Neuronal stem cell (in vitro differentiated cells): ENCODE results near the gene SORBS2.
A peak's percentile ranks its signal among the peaks of the same experiment; 100 is the strongest.
"Not testable (repeated sequence)": the region's sequence is repeated elsewhere in the genome, so short reads cannot be mapped to it uniquely, and the experiment has no call there.

Source experiments
- DNase-seq: peaks from one replicate; pipeline ENCODE4 v3.0.0-alpha.2; 2013; ENCODE audit warnings: low spot score
- H2AFZ ChIP-seq: one replicate; pipeline ENCODE4 v1.6.1; 2013; ENCODE audit warnings: mild to moderate bottlenecking, low read length, inconsistent platforms
- H2AK5ac ChIP-seq: 2 replicates; pipeline ENCODE4 v1.6.1; 2013; ENCODE audit warnings: low read depth, mild to moderate bottlenecking, inconsistent platforms, low read length, moderate library complexity, mixed read lengths
- H2BK120ac ChIP-seq: 2 replicates; pipeline ENCODE4 v1.6.1; 2013; ENCODE audit warnings: low read depth, mild to moderate bottlenecking, inconsistent platforms, low read length, moderate library complexity, mixed read lengths
- H2BK12ac ChIP-seq: one replicate; pipeline ENCODE4 v1.6.1; 2013; ENCODE audit warnings: low read length, inconsistent platforms
- H2BK15ac ChIP-seq: 2 replicates; pipeline ENCODE4 v1.6.1; 2013; ENCODE audit warnings: mild to moderate bottlenecking, low read length, inconsistent platforms, mixed read lengths
- H2BK5ac ChIP-seq: one replicate; pipeline ENCODE4 v1.6.1; 2013; ENCODE audit warnings: inconsistent platforms, mild to moderate bottlenecking, low read length, moderate library complexity
- H3K14ac ChIP-seq: one replicate; pipeline ENCODE4 v1.6.1; 2013; ENCODE audit warnings: low read length, inconsistent platforms
- H3K18ac ChIP-seq: 2 replicates; pipeline ENCODE4 v1.6.1; 2013; ENCODE audit warnings: low read length, inconsistent platforms
- H3K23ac ChIP-seq: 2 replicates; pipeline ENCODE4 v1.6.1; 2013; ENCODE audit warnings: low read depth, mild to moderate bottlenecking, mixed read lengths, low read length, inconsistent platforms; ENCODE audit not compliant: poor library complexity
- H3K27ac ChIP-seq: replicated peaks from 3 replicates; pipeline ENCODE4 v1.5.1; 2013; ENCODE audit warnings: low read length, inconsistent platforms
- H3K27me3 ChIP-seq, 3 experiments: 2 replicates each; pipeline ENCODE4 v1.6.1; 2013; ENCODE audit warnings: low read length in 3 of 3, mild to moderate bottlenecking in 2 of 3, inconsistent platforms in 1 of 3, low read depth in 1 of 3, mixed read lengths in 1 of 3, moderate library complexity in 1 of 3; ENCODE audit not compliant: control insufficient read depth in 3 of 3, insufficient read depth in 3 of 3
- H3K36me3 ChIP-seq, 2 donors: replicated peaks in 1 of 2; 2 replicates each; pipeline ENCODE4 v1.6.1; 2013; ENCODE audit warnings: low read length in 2 of 2; ENCODE audit not compliant: control insufficient read depth in 2 of 2, insufficient read depth in 2 of 2
- H3K4ac ChIP-seq: 2 replicates; pipeline ENCODE4 v1.6.1; 2013; ENCODE audit warnings: inconsistent platforms, mild to moderate bottlenecking, low read length, moderate library complexity
- H3K4me1 ChIP-seq, 2 donors: 1 replicate in 1 of 2; 2 replicates in 1 of 2; pipeline ENCODE4 v1.6.1; 2013; ENCODE audit warnings: low read length in 2 of 2, low read depth in 1 of 2; ENCODE audit not compliant: control insufficient read depth in 2 of 2, insufficient read depth in 1 of 2
- H3K4me2 ChIP-seq: one replicate; pipeline ENCODE4 v1.6.1; 2013; ENCODE audit warnings: mild to moderate bottlenecking, low read length, inconsistent platforms; ENCODE audit not compliant: insufficient read depth, poor library complexity, severe bottlenecking
- H3K4me3 ChIP-seq, 2 donors: 2 replicates each; pipeline ENCODE4 v1.5.1; 2013; ENCODE audit warnings: low read length in 2 of 2, mild to moderate bottlenecking in 2 of 2, inconsistent platforms in 1 of 2, moderate library complexity in 1 of 2
- H3K79me1 ChIP-seq: one replicate; pipeline ENCODE4 v1.6.1; 2013; ENCODE audit warnings: low read depth, mild to moderate bottlenecking, inconsistent platforms, low read length, moderate library complexity
- H3K9ac ChIP-seq: one replicate; pipeline ENCODE4 v1.6.1; 2013; ENCODE audit warnings: mild to moderate bottlenecking, low read depth, low read length, inconsistent platforms; ENCODE audit not compliant: poor library complexity
- H3K9me3 ChIP-seq, 2 donors: replicated peaks in 1 of 2; 2 replicates each; pipeline versions ENCODE3 to v1.6.1; 2013; ENCODE audit warnings: low read length in 2 of 2, mild to moderate bottlenecking in 2 of 2, inconsistent platforms in 1 of 2, low read depth in 1 of 2, mixed read lengths in 1 of 2, moderate library complexity in 1 of 2; ENCODE audit not compliant: control insufficient read depth in 2 of 2, insufficient read depth in 1 of 2
- H4K8ac ChIP-seq: one replicate; pipeline ENCODE4 v1.6.1; 2013; ENCODE audit warnings: low read depth, mild to moderate bottlenecking, inconsistent platforms, low read length, moderate library complexity
- H4K91ac ChIP-seq: one replicate; pipeline ENCODE4 v1.6.1; 2013; ENCODE audit warnings: low read length, low read depth, mild to moderate bottlenecking, inconsistent platforms; ENCODE audit not compliant: poor library complexity
- WGBS, 2 donors: extraction: QIAGEN DNeasy Blood & Tissue Kit; methylation state at CpG; one replicate each; pipeline ENCODE4 v1.1.7; 2013; ENCODE audit warnings: missing lambda C conversion rate in 2 of 2, mixed read lengths in 1 of 2; ENCODE audit not compliant: insufficient read length in 2 of 2, insufficient replicate concordance in 1 of 2; ENCODE audit errors: extremely low coverage in 2 of 2; 5-methylcytosine and 5-hydroxymethylcytosine counted together

Gene SORBS2

GRCh38 chr4:185559251-185559914 lies 252.6 kb downstream of the SORBS2 start:
- not testable (repeated sequence) for H3K23ac ChIP-seq, H3K9me3 ChIP-seq, H2AK5ac ChIP-seq, H2BK15ac ChIP-seq, H3K14ac ChIP-seq, H2BK12ac ChIP-seq, H3K79me1 ChIP-seq, H3K27me3 ChIP-seq, H3K9ac ChIP-seq, H3K4me2 ChIP-seq, H3K4me3 ChIP-seq, H3K18ac ChIP-seq, H3K4ac ChIP-seq, H2BK120ac ChIP-seq, H4K8ac ChIP-seq, H2BK5ac ChIP-seq, H4K91ac ChIP-seq, H3K36me3 ChIP-seq, H3K4me1 ChIP-seq, DNase-seq, H3K27ac ChIP-seq
- H2AFZ ChIP-seq: peak overlapping the region; percentile 36
- WGBS, 2 donors: no CpG with 5 or more reads among the region's 8 CpGs

- no peak overlapping the region for H3K14ac ChIP-seq
- no peak overlapping the region for H2BK15ac ChIP-seq
- peaks cover under 1 to 2% of the 10 kb centered on the region in 2 donors for H3K4me1 ChIP-seq
- H3K9ac ChIP-seq: no peak overlapping the region
- no peak overlapping the region for H2BK120ac ChIP-seq
- no peak overlapping the region for H4K91ac ChIP-seq
- H3K4ac ChIP-seq: no peak overlapping the region
- H3K23ac ChIP-seq: no peak overlapping the region
- H3K27me3 ChIP-seq: peaks cover 0 to 15% (median 0%) of the 10 kb centered on the region in 3 experiments
- no peaks in the 10 kb centered on the region for H3K9me3 ChIP-seq
- no peak overlapping the region for H3K4me2 ChIP-seq
- no peak for DNase-seq
- no peaks in the 10 kb centered on the region for H3K79me1 ChIP-seq
- H3K18ac ChIP-seq: no peak overlapping the region
- no peak overlapping the region for H2BK5ac ChIP-seq
- H2AFZ ChIP-seq: no peak overlapping the region
- no peak overlapping the region for H3K27ac ChIP-seq
- H2AK5ac ChIP-seq: no peak overlapping the region
- no peak overlapping the region for H4K8ac ChIP-seq
- H3K4me3 ChIP-seq: no peak overlapping the region
- no CpG with 5 or more reads among the region's 4 CpGs for WGBS, 2 donors
- no peaks in the 10 kb centered on the region for H3K36me3 ChIP-seq
- no peak overlapping the region for H2BK12ac ChIP-seq
Observed at GRCh38 chr4:185554365-185555126, 257.4 kb downstream of the SORBS2 start.

GRCh38 chr4:185552254-185552653 lies 259.7 kb downstream of the SORBS2 start:
- Histone ChIP-seq H3K23ac (no peak overlapping the region), H3K36me3 (no peaks in the 10 kb centered on the region), H3K9ac (no peak overlapping the region), H2BK120ac (no peak overlapping the region), H3K27ac (no peak overlapping the region), H2BK5ac (no peak overlapping the region), H2BK15ac (no peak overlapping the region), H2AFZ (no peak overlapping the region), H3K4me3 (peak overlapping the region in 1 of 2 donors; percentile 9), H4K91ac (no peak overlapping the region), H3K79me1 (no peaks in the 10 kb centered on the region), H3K4me1 (no peaks in the 10 kb centered on the region), H3K27me3 (peaks cover 0 to 15% (median 0%) of the 10 kb centered on the region in 3 experiments), H4K8ac (no peak overlapping the region), H3K14ac (no peak overlapping the region), H2BK12ac (no peak overlapping the region), H3K9me3 (no peaks in the 10 kb centered on the region), H3K4me2 (no peak overlapping the region), H3K18ac (no peak overlapping the region), H2AK5ac (no peak overlapping the region), H3K4ac (no peak overlapping the region)
- no peak for DNase-seq
- no CpG with 5 or more reads among the region's 2 CpGs for WGBS, 2 donors

- no peaks in the 10 kb centered on the region for H3K36me3 ChIP-seq
- no peak overlapping the region for H3K4me2 ChIP-seq
- H3K23ac ChIP-seq: no peak overlapping the region
- no peak overlapping the region for H3K4ac ChIP-seq
- H3K18ac ChIP-seq: no peak overlapping the region
- H2AFZ ChIP-seq: no peak overlapping the region
- H3K9ac ChIP-seq: no peak overlapping the region
- no CpG with 5 or more reads among the region's 1 CpG for WGBS, 2 donors
- H2BK12ac ChIP-seq: no peak overlapping the region
- no peak overlapping the region for H2AK5ac ChIP-seq
- H2BK120ac ChIP-seq: no peak overlapping the region
- H4K8ac ChIP-seq: no peak overlapping the region
- no peak overlapping the region for H3K14ac ChIP-seq
- no peaks in the 10 kb centered on the region for H3K79me1 ChIP-seq
- H2BK5ac ChIP-seq: no peak overlapping the region
- no peak overlapping the region for H4K91ac ChIP-seq
- no peak for DNase-seq
- H3K9me3 ChIP-seq: no peaks in the 10 kb centered on the region
- no peak overlapping the region for H3K27ac ChIP-seq
- H3K4me3 ChIP-seq: no peak overlapping the region
- no peaks in the 10 kb centered on the region for H3K4me1 ChIP-seq
- H3K27me3 ChIP-seq: peaks cover 0 to 15% (median 0%) of the 10 kb centered on the region in 3 experiments
- H2BK15ac ChIP-seq: no peak overlapping the region
Observed at GRCh38 chr4:185550933-185551332, 261.1 kb downstream of the SORBS2 start.
